ENCODE data around the gene PACSIN2.
"Not testable (repeated sequence)": the region's sequence is repeated elsewhere in the genome, so short reads cannot be mapped to it uniquely, and the experiment has no call there.

The PACSIN2 gene

DNA sequence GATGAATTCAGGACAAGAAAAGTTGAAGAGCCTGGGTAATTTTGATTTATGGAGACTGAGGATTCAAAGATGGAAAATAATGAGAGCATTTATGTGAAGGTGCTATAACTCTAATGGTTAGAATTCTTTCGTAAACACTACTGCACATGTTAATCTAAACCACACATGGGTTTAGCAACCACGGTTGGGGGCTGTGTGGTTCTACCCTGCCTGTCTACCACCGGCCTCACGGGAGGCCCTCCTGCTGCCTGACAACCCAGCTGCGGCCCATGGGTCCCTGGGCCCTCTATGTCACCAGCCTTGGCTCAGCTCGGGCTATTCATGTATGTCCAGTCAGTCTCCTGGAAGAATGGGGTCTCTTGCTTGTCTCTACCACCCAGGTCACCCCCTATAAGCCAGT is 89.4 kb downstream of the PACSIN2 start:
- CTCF ChIA-PET, result no interaction called here
- DNase-seq (ENCODE audit: extremely low spot score), result no peak
- POLR2A ChIA-PET, result interaction anchor here (0.6 to 1.0 kb wide), 3 partner anchors 19 to 595 kb away, joined by 3 to 4 read pairs (median 3); partner anchors contain the start of gene PACSIN2
- TF ChIP-seq ARNT (IDR thresholded peaks at IDR 0.05) (no peak), SUZ12 (IDR thresholded peaks at IDR 0.05) (no peak), ZNF384 (IDR thresholded peaks at IDR 0.05) (no peak), HDGF (IDR thresholded peaks at IDR 0.05; ENCODE audit: borderline replicate concordance) (no peak), ELF4 (IDR thresholded peaks at IDR 0.05) (no peak), LEF1 (IDR thresholded peaks at IDR 0.05; ENCODE audit: borderline replicate concordance) (no peak), FOXA1 (IDR thresholded peaks at IDR 0.05) (no peak), BHLHE40 (IDR thresholded peaks at IDR 0.05; ENCODE audit: borderline replicate concordance) (no peak), L3MBTL2 (conservative IDR thresholded peaks at IDR 0.05) (no peak), PKNOX1 (IDR thresholded peaks at IDR 0.05) (no peak), FOXK2 (IDR thresholded peaks at IDR 0.05) (no peak), CTBP1 (IDR thresholded peaks at IDR 0.05; ENCODE audit: borderline replicate concordance) (no peak), NFRKB (IDR thresholded peaks at IDR 0.05) (no peak), SP1 (IDR thresholded peaks at IDR 0.05) (no peak), FOXM1 (IDR thresholded peaks at IDR 0.05; ENCODE audit: borderline replicate concordance) (no peak), TARDBP (IDR thresholded peaks at IDR 0.05) (no peak)

- CTCF ChIA-PET; POLR2A ChIA-PET; DNase-seq (ENCODE audit: extremely low spot score): not testable (repeated sequence)
Observed at GRCh38 chr22:42925031-42925430, 89.9 kb downstream of the PACSIN2 start.

DNA sequence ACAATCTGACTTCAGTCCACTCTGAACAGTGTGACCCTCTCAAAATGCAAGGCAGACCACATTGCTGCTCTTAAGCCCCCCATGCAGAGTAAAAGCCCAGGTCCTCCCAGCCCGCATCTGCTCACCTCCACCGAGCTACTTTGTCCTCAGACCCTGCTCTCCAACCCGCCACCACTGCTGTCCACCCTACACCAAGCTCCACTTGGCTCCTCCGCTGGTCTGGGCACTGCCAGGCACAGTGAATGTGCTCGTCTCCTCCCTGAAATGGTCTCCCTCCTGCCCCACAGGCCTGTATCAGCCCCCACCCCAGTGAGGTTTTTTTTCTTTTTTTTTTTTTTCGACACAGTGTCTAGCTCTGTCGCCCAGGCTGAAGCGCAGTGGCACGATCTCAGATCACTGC is 90.5 kb downstream of the PACSIN2 start:
- ChIA-PET CTCF (interaction anchor here (0.6 kb wide), 1 partner anchor 821 kb away, joined by 3 read pairs; no protein-coding TSS in a partner anchor), POLR2A (interaction anchor here (0.7 kb wide), 1 partner anchor 56 kb away, joined by 3 read pairs; no protein-coding TSS in a partner anchor)
- no peak for DNase-seq (ENCODE audit: extremely low spot score)
- TF ChIP-seq SUZ12 (IDR thresholded peaks at IDR 0.05), result no peak
- no peak for TF ChIP-seq CTBP1 (IDR thresholded peaks at IDR 0.05; ENCODE audit: borderline replicate concordance)
- no peak for TF ChIP-seq SP1 (IDR thresholded peaks at IDR 0.05)
- no peak for TF ChIP-seq ZNF384 (IDR thresholded peaks at IDR 0.05)
- TF ChIP-seq ELF4 (IDR thresholded peaks at IDR 0.05), result no peak
- TF ChIP-seq ARNT (IDR thresholded peaks at IDR 0.05), result no peak
- TF ChIP-seq FOXM1 (IDR thresholded peaks at IDR 0.05; ENCODE audit: borderline replicate concordance), result no peak
- TF ChIP-seq LEF1 (IDR thresholded peaks at IDR 0.05; ENCODE audit: borderline replicate concordance), result no peak
- TF ChIP-seq FOXA1 (IDR thresholded peaks at IDR 0.05), result no peak
- no peak for TF ChIP-seq BHLHE40 (IDR thresholded peaks at IDR 0.05; ENCODE audit: borderline replicate concordance)
- TF ChIP-seq HDGF (IDR thresholded peaks at IDR 0.05; ENCODE audit: borderline replicate concordance), result no peak
- TF ChIP-seq NFRKB (IDR thresholded peaks at IDR 0.05), result no peak
- TF ChIP-seq L3MBTL2 (conservative IDR thresholded peaks at IDR 0.05), result no peak
- no peak for TF ChIP-seq TARDBP (IDR thresholded peaks at IDR 0.05)
- TF ChIP-seq PKNOX1 (IDR thresholded peaks at IDR 0.05), result no peak
- no peak for TF ChIP-seq FOXK2 (IDR thresholded peaks at IDR 0.05)

DNA sequence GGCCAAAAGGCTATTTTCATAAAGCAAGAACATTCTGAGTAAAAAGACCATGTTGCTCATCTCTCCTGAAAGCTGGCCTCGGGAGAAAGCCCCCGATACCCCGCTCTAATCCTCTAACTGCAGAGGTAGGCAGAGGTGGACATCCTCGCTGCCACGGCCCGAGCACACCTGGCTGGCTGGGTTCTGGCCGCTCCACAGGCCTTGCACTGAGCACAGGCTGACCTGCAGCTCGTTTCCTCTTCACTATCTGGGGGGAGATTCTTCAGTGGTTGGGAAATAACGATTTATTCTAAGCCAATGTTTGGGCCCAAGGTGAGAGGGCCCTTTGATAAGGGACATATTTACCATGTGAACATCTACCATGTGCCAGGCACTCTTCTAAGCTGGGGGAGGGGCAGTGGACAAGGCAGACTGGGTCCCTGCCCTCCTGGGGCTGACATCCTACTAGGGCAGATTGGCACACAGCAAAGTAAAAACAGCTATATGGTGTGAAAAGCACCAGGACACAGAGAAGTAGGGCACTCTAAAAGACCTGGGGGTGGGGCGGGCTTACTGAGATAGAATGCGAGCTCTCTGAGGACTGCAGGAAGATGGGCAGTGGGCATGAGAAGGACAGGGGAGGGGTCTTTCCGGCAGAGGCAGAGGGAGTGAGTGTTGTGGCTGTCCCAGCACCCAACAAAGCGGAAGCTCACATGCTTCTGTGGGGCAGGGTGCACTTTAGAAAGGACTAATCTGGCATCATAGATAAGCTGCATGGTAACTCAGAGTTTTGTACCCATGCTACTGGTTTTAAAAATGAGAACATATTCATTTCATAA is 92.4 kb downstream of the PACSIN2 start:
- TF ChIP-seq LEF1 (IDR thresholded peaks at IDR 0.05; ENCODE audit: borderline replicate concordance), result no peak
- no peak for TF ChIP-seq SUZ12 (IDR thresholded peaks at IDR 0.05)
- TF ChIP-seq FOXA1 (IDR thresholded peaks at IDR 0.05), result no peak
- TF ChIP-seq ELF4 (IDR thresholded peaks at IDR 0.05), result no peak
- TF ChIP-seq CTBP1 (IDR thresholded peaks at IDR 0.05; ENCODE audit: borderline replicate concordance), result no peak
- no peak for TF ChIP-seq SP1 (IDR thresholded peaks at IDR 0.05)
- TF ChIP-seq ARNT (IDR thresholded peaks at IDR 0.05), result no peak
- TF ChIP-seq FOXM1 (IDR thresholded peaks at IDR 0.05; ENCODE audit: borderline replicate concordance), result no peak
- no peak for TF ChIP-seq NFRKB (IDR thresholded peaks at IDR 0.05)
- TF ChIP-seq FOXK2 (IDR thresholded peaks at IDR 0.05), result no peak
- no peak for TF ChIP-seq PKNOX1 (IDR thresholded peaks at IDR 0.05)
- TF ChIP-seq HDGF (IDR thresholded peaks at IDR 0.05; ENCODE audit: borderline replicate concordance), result no peak
- TF ChIP-seq L3MBTL2 (conservative IDR thresholded peaks at IDR 0.05), result no peak
- TF ChIP-seq BHLHE40 (IDR thresholded peaks at IDR 0.05; ENCODE audit: borderline replicate concordance), result no peak
- DNase-seq (ENCODE audit: extremely low spot score), result no peak
- POLR2A ChIA-PET, result no interaction called here
- CTCF ChIA-PET, result interaction anchor here (0.6 kb wide), 1 partner anchor 399 kb away, joined by 3 read pairs; no protein-coding TSS in a partner anchor

GRCh38 chr22:42920101-42920820 is 94.7 kb downstream of the PACSIN2 start:
- CTCF ChIA-PET, result no interaction called here
- TF ChIP-seq TARDBP (IDR thresholded peaks at IDR 0.05) (no peak), SP1 (IDR thresholded peaks at IDR 0.05) (no peak), LEF1 (IDR thresholded peaks at IDR 0.05; ENCODE audit: borderline replicate concordance) (no peak), BHLHE40 (IDR thresholded peaks at IDR 0.05; ENCODE audit: borderline replicate concordance) (no peak), CTBP1 (IDR thresholded peaks at IDR 0.05; ENCODE audit: borderline replicate concordance) (no peak), ARNT (IDR thresholded peaks at IDR 0.05) (no peak)
- no peak for DNase-seq (ENCODE audit: extremely low spot score)
- POLR2A ChIA-PET, result no interaction called here

All from HEK293T (cell line).